Activated T-cell treated with anti-CD3 and anti-CD28 coated beads, Interleukin-2, amount 50 U/mL, for 24 hours (primary cell): Measurements from ENCODE around the gene DKC1.
"Not testable (repeated sequence)": the region's sequence is repeated elsewhere in the genome, so short reads cannot be mapped to it uniquely, and the experiment has no call there.

Experiments used
- DNase-seq: peaks from one replicate; pipeline ENCODE4 v3.0.0-alpha.2; 2020
- H3K27ac Mint-ChIP-seq: 2 replicates; pipeline ENCODE4 v1.8.0; 2020; ENCODE audit warnings: mild to moderate bottlenecking, mixed read lengths
- H3K27me3 Mint-ChIP-seq: 2 replicates; pipeline ENCODE4 v1.8.0; 2020; ENCODE audit warnings: mixed read lengths
- H3K36me3 Mint-ChIP-seq: 2 replicates; pipeline ENCODE4 v1.8.0; 2020; ENCODE audit warnings: low read depth, mixed read lengths
- H3K4me1 Mint-ChIP-seq: 2 replicates; pipeline ENCODE4 v1.8.0; 2020; ENCODE audit warnings: low read depth, mixed read lengths
- H3K4me3 Mint-ChIP-seq: 2 replicates; pipeline ENCODE4 v1.8.0; 2020; ENCODE audit warnings: mild to moderate bottlenecking, moderate library complexity, mixed read lengths
- H3K9me3 Mint-ChIP-seq: 2 replicates; pipeline ENCODE4 v1.8.0; 2020; ENCODE audit warnings: mixed read lengths

Gene DKC1

DNA sequence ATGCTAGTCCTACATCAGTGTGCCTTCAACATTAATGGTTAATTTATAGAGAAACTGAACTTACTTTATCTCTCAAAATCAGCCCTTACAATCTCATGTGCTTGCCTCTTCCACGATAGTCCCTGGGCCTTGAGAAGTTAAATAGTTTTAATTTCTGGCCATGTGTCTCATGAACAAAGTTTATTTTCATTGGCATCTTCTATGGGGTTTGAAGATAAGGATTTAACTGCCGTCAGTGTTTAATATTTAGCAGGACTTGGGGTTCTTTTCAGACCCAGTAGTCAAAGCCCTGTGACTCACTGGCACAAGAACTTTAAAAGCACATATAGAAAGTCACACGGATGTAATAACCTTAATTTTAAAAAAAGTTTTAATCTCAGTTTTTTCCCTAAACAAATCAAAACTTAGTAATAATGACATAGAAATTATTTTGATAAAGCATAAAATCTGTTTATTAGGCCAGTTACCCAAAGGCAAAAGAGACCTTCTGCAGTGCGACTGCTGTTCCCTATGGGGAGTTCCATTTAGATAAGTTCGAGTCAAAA is 52.7 kb downstream of the DKC1 start:
- H3K4me1 Mint-ChIP-seq = no peaks in the 10 kb centered on the region
- DNase-seq = no peak
- H3K9me3 Mint-ChIP-seq = no peaks in the 10 kb centered on the region
- H3K4me3 Mint-ChIP-seq = no peak overlapping the region
- no peak overlapping the region for H3K27ac Mint-ChIP-seq
- peaks cover 22% of the 10 kb centered on the region for H3K27me3 Mint-ChIP-seq
- H3K36me3 Mint-ChIP-seq = no peaks in the 10 kb centered on the region

DNA sequence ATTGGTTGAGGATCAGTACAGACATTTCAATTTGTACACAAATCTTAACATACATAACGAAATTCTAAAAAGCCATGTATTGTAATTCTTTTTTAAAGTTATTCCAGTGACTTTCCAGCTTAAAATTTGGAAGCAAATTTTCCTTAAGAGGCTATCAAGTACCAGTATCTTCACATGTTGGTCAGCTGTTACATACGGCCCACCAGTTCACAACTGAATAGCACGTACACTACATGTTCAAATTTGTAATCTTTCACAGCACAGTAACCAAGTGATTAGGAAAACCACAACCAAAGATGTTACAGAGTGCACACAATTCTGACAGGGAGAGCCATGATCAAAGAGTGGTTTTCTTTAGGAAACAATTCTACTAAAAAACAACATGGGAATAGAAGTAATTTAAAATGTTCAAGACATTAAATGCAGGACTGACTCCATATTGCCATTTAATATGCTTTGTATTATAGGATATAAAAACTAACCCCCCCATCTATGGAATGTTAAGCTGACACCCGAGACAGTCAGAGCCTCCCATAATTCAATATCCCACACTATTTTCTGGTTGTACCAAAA is 53.7 kb downstream of the DKC1 start:
- H3K27me3 Mint-ChIP-seq = peaks cover 26% of the 10 kb centered on the region
- not testable (repeated sequence) for H3K36me3 Mint-ChIP-seq, H3K4me1 Mint-ChIP-seq, H3K4me3 Mint-ChIP-seq, DNase-seq, H3K9me3 Mint-ChIP-seq, H3K27ac Mint-ChIP-seq

DNA sequence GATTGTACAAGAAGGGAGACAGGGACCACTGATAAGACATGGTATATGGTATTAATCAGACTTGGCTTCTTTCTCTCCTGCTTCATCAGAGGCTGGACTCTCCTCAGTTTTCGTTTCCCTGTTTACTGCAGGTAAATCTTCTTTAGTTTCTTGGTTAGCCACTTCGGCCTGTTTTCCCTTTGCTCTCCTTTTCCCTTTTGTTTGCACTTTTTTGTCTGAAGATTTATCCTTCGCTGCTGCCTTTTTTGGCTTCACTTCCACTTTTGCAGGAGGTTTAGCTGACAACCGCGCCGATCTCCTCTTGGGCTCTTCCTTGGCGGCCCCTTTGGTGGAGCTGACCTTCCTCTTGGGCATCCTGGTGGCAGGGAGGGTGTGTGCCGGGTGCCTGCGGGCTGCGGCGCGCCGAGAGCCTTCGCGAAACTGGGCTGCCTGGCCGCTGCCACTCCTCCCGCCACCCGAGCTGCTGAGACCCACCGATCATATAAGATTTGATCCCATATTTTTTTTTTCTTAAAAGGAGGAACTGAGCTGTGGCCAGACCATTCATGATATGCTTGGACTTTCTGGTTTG is 54.5 kb downstream of the DKC1 start:
- DNase-seq, H3K4me1 Mint-ChIP-seq, H3K4me3 Mint-ChIP-seq, H3K9me3 Mint-ChIP-seq, H3K27ac Mint-ChIP-seq, H3K36me3 Mint-ChIP-seq: not testable (repeated sequence)
- peaks cover 28% of the 10 kb centered on the region for H3K27me3 Mint-ChIP-seq

DNA sequence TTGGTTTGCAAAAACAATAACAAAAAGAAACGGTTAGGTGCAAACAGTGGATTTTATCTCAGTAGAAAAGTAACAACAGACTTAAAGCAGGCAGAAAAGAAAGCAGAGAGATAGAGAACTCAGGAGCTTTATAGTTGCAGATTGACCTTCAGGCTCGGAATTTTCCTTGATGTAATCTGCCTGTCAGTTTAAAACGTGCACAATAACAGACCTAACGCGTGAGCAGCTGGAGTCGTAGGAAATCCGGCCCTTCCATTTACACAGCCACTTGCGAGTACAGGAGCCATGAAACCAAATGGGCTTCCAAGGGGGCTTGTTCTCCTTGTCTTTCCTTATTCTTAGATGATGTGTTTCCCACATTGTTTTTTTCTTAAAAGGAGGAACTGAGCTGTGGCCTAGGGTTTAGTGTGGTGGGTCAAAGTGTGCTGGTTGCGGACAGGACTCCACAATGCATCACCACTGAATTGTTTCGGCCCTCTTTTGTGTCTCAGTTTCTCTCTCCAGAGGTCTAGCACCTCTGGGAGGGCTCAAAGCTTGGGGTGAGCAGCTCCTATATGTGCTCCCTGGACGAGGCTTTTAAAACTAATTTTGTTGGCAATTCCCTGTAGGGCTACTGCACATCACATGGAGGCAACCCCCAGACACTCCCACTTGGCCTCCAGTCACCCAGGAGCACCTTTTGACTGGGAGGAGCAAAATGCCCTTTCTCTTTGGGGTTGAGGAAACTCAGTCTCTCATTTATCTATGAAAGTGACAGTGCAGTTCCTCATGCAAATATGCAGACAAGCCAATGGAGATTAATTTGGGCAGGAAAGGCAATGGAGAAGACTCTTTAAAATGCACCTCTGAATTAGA is 56.5 kb downstream of the DKC1 start:
- Mint-ChIP-seq H3K9me3 (no peaks in the 10 kb centered on the region), H3K4me3 (no peak overlapping the region), H3K27ac (no peak overlapping the region), H3K4me1 (no peaks in the 10 kb centered on the region), H3K27me3 (peaks cover 26% of the 10 kb centered on the region), H3K36me3 (no peaks in the 10 kb centered on the region)
- no peak for DNase-seq

DNA sequence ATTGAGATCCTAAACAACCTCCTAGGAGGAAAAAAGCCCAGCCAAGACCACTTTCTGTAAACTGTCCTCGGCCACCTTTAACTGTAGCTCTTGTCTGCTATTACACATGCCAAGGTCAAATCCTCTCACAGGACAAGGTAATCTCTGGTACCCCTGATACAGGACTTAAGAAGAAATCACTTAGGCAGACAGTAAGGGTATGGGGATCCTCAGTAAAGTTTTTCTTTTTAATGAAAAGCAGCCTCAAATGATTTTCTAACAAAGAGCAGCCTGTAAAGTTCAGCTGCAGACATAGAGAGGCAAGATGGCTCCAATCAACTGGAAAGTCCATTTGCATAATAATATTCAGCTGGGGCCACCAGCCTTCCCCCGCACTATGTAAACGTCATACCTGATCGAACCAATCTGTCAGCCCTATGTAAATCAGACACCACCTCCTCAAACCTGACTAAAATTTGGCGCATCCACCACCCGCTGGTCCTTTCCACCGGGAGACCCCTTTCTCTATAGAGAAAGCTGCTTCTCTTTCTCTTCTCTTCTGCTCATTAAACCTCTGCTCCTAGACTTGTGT is 57.2 kb downstream of the DKC1 start:
- H3K4me1 Mint-ChIP-seq = no peaks in the 10 kb centered on the region
- no peak overlapping the region for H3K4me3 Mint-ChIP-seq
- DNase-seq = no peak
- H3K9me3 Mint-ChIP-seq = no peaks in the 10 kb centered on the region
- H3K36me3 Mint-ChIP-seq = no peaks in the 10 kb centered on the region
- H3K27me3 Mint-ChIP-seq = peaks cover 24% of the 10 kb centered on the region
- no peak overlapping the region for H3K27ac Mint-ChIP-seq

DNA sequence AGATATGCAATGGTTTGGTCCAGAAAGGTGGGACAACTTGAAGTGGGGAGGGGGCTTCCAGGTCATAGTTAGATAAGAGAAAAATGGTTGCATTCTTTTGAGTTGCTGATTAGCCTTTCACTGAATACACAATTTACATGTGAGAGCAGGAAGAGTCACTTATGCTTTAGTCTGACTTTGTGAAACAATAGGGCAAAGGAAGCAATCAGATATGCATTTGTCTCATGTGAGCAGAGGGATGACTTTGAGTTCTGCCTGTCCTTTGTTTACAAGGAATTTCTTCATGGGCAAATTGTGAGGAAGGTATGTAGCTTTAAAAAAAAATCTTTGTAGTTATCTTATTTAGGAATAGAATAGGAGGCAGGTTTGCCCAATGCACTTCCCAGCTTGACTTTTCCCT is 58.9 kb downstream of the DKC1 start:
- Mint-ChIP-seq H3K27me3 (peaks cover 19% of the 10 kb centered on the region), H3K9me3 (no peaks in the 10 kb centered on the region), H3K27ac (no peak overlapping the region), H3K36me3 (no peaks in the 10 kb centered on the region), H3K4me1 (no peaks in the 10 kb centered on the region), H3K4me3 (no peak overlapping the region)
- DNase-seq = no peak

DNA sequence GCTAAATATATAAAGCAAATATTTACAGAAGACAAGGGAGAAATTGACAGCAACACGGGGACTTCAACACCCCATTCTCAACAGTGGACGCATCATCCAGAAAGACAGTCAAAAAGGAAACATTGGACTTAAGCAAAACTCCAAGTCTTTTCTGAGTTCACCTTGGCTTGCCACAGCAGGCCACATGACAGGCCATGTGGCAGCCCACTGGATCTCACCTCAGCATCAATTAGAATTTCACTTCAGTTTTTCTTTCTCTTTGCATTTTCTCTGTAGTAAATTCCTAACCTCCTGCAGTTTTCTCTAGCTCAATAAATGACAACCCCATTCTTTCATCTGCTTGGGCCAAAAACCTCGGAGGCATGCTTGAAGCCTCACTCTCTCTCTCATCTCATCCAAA is 59.4 kb downstream of the DKC1 start:
- H3K4me1 Mint-ChIP-seq = peaks cover under 1% of the 10 kb centered on the region
- H3K27ac Mint-ChIP-seq = no peak overlapping the region
- DNase-seq = no peak
- peaks cover 18% of the 10 kb centered on the region for H3K27me3 Mint-ChIP-seq
- no peaks in the 10 kb centered on the region for H3K36me3 Mint-ChIP-seq
- no peak overlapping the region for H3K4me3 Mint-ChIP-seq
- H3K9me3 Mint-ChIP-seq = no peaks in the 10 kb centered on the region

DNA sequence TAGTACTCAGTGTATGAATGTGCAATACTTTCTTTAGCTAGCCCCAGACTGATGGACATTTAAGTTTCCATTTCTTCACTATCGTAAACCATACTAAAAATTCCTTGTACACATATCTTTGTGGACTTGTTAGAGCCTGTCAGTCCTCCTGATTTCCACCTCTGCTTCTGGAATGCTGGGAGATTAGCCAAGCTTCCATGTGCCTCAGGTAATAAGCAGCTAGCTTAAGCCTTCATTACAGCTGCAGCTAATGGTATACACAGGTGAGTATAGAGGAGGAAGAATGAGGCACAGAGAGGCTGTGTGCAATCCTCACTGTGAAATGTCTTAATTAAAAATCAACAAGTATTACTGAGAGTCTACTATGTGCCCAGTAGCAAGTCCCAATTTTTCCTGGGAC is 62.0 kb downstream of the DKC1 start:
- Mint-ChIP-seq H3K36me3 (no peaks in the 10 kb centered on the region), H3K4me3 (no peak overlapping the region), H3K27me3 (peaks cover 17% of the 10 kb centered on the region), H3K27ac (no peak overlapping the region), H3K4me1 (peaks cover 10% of the 10 kb centered on the region), H3K9me3 (no peaks in the 10 kb centered on the region)
- no peak for DNase-seq

DNA sequence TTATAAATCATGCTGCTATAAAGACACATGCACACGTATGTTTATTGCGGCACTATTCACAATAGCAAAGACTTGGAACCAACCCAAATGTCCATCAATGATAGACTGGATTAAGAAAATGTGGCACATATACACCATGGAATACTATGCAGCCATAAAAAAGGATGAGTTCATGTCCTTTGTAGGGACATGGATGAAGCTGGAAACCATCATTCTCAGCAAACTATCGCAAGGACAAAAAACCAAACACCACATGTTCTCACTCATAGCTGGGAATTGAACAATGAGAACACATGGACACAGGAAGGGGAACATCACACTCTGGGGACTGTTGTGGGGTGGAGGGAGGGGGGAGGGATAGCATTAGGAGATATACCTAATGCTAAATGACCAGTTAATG is 62.9 kb downstream of the DKC1 start:
- not testable (repeated sequence) for H3K27ac Mint-ChIP-seq, DNase-seq, H3K4me3 Mint-ChIP-seq, H3K36me3 Mint-ChIP-seq, H3K9me3 Mint-ChIP-seq
- Mint-ChIP-seq H3K27me3 (peaks cover 20% of the 10 kb centered on the region), H3K4me1 (peaks cover 10% of the 10 kb centered on the region)
